Hepatocyte (in vitro differentiated cells): ENCODE results near the gene OR52A1.

Source experiments
- EZH2 ChIP-seq: fragments of 200-600 bp; sonication (generic); IDR thresholded peaks from 2 replicates; pipeline ENCODE4 v1.6.1; 2016; ENCODE audit warnings: antibody characterized with exemption, mild to moderate bottlenecking, borderline replicate concordance
- EZH2phosphoT487 ChIP-seq: fragments of 200-600 bp; sonication (generic); IDR thresholded peaks from one replicate; pipeline ENCODE4 v1.6.1; 2018; ENCODE audit warnings: antibody characterized with exemption, mild to moderate bottlenecking, low read depth, moderate library complexity; ENCODE audit not compliant: unreplicated experiment, severe bottlenecking
- TF ChIP-seq, protein P1 (sequence below): fragments of 200-600 bp; sonication (generic); IDR thresholded peaks from 2 replicates; pipeline ENCODE4 v1.5.1; 2016; ENCODE audit warnings: antibody characterized with exemption, mild to moderate bottlenecking; ENCODE audit not compliant: poor library complexity

DNA sequence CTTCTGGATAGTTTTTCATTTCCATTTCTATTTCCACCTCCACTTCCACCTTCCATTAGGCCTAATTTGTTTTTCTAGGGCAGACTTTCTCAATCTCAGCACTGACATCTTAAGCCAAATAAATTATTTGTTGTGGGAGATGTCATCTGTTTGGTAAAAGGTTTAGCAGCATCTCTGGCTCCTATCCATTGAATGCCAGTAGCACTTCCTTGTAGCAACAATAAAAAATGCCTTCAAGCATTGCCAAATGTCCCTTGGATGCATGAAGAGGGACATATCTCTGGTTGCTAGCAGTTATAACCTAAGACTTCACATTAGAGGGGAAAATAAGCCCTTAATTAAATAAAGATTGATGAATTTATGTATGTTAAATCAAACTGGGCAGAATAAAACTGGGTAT, 18.3 kb downstream of the OR52A1 start:
- TF ChIP-seq EZH2, result no peak
- TF ChIP-seq, protein P1, sequence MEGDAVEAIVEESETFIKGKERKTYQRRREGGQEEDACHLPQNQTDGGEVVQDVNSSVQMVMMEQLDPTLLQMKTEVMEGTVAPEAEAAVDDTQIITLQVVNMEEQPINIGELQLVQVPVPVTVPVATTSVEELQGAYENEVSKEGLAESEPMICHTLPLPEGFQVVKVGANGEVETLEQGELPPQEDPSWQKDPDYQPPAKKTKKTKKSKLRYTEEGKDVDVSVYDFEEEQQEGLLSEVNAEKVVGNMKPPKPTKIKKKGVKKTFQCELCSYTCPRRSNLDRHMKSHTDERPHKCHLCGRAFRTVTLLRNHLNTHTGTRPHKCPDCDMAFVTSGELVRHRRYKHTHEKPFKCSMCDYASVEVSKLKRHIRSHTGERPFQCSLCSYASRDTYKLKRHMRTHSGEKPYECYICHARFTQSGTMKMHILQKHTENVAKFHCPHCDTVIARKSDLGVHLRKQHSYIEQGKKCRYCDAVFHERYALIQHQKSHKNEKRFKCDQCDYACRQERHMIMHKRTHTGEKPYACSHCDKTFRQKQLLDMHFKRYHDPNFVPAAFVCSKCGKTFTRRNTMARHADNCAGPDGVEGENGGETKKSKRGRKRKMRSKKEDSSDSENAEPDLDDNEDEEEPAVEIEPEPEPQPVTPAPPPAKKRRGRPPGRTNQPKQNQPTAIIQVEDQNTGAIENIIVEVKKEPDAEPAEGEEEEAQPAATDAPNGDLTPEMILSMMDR, result no peak
- TF ChIP-seq EZH2phosphoT487, result no peak
